Measurements from ENCODE around the gene PCDHA8. TPM values are rescaled to one million over a fixed set of nuclear protein-coding genes. Genes with fewer than 3 reads are reported as not detected.

PCDHA8 gene
- total and polyA plus RNA-seq, 2 of the 8 experiments (the other 6 are each of a cell fraction or from before 2014, with no cell fraction given): 0.14 to 0.52 TPM

DNA sequence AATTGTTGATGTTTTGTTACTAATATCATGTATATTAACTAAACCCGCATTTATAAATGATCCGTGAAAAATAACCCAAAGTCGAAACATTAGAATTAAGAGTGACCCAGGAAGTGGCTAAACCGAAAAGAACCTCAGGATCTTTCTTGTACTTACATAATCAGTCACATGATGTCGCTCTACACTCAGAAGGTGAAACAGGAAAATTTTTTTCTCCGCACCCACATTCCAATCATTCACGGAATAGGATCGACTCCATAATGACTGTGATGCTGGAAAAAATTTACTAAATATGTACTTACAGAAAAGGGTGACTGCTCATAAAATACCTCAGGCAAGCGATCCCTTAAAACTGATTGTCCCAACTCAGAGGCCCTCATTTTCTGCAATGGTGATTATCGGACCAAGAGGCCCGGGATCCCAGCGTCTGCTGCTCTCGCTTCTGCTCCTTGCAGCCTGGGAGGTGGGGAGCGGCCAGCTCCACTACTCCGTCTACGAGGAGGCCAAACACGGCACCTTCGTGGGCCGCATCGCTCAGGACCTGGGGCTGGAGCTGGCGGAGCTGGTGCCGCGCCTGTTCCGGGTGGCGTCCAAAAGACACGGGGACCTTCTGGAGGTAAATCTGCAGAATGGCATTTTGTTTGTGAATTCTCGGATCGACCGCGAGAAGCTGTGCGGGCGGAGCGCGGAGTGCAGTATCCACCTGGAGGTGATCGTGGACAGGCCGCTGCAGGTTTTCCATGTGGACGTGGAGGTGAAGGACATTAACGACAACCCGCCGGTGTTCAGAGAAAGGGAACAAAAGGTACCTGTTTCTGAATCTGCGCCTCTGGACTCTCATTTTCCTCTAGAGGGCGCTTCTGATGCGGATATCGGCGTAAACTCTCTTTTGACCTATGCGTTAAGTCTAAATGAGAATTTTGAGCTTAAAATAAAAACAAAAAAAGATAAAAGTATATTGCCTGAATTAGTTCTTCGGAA lies 34.4 kb downstream of the PCDHA8 start, which contains the start of gene PCDHA12 (continued):
- TF ChIP-seq, protein P1, sequence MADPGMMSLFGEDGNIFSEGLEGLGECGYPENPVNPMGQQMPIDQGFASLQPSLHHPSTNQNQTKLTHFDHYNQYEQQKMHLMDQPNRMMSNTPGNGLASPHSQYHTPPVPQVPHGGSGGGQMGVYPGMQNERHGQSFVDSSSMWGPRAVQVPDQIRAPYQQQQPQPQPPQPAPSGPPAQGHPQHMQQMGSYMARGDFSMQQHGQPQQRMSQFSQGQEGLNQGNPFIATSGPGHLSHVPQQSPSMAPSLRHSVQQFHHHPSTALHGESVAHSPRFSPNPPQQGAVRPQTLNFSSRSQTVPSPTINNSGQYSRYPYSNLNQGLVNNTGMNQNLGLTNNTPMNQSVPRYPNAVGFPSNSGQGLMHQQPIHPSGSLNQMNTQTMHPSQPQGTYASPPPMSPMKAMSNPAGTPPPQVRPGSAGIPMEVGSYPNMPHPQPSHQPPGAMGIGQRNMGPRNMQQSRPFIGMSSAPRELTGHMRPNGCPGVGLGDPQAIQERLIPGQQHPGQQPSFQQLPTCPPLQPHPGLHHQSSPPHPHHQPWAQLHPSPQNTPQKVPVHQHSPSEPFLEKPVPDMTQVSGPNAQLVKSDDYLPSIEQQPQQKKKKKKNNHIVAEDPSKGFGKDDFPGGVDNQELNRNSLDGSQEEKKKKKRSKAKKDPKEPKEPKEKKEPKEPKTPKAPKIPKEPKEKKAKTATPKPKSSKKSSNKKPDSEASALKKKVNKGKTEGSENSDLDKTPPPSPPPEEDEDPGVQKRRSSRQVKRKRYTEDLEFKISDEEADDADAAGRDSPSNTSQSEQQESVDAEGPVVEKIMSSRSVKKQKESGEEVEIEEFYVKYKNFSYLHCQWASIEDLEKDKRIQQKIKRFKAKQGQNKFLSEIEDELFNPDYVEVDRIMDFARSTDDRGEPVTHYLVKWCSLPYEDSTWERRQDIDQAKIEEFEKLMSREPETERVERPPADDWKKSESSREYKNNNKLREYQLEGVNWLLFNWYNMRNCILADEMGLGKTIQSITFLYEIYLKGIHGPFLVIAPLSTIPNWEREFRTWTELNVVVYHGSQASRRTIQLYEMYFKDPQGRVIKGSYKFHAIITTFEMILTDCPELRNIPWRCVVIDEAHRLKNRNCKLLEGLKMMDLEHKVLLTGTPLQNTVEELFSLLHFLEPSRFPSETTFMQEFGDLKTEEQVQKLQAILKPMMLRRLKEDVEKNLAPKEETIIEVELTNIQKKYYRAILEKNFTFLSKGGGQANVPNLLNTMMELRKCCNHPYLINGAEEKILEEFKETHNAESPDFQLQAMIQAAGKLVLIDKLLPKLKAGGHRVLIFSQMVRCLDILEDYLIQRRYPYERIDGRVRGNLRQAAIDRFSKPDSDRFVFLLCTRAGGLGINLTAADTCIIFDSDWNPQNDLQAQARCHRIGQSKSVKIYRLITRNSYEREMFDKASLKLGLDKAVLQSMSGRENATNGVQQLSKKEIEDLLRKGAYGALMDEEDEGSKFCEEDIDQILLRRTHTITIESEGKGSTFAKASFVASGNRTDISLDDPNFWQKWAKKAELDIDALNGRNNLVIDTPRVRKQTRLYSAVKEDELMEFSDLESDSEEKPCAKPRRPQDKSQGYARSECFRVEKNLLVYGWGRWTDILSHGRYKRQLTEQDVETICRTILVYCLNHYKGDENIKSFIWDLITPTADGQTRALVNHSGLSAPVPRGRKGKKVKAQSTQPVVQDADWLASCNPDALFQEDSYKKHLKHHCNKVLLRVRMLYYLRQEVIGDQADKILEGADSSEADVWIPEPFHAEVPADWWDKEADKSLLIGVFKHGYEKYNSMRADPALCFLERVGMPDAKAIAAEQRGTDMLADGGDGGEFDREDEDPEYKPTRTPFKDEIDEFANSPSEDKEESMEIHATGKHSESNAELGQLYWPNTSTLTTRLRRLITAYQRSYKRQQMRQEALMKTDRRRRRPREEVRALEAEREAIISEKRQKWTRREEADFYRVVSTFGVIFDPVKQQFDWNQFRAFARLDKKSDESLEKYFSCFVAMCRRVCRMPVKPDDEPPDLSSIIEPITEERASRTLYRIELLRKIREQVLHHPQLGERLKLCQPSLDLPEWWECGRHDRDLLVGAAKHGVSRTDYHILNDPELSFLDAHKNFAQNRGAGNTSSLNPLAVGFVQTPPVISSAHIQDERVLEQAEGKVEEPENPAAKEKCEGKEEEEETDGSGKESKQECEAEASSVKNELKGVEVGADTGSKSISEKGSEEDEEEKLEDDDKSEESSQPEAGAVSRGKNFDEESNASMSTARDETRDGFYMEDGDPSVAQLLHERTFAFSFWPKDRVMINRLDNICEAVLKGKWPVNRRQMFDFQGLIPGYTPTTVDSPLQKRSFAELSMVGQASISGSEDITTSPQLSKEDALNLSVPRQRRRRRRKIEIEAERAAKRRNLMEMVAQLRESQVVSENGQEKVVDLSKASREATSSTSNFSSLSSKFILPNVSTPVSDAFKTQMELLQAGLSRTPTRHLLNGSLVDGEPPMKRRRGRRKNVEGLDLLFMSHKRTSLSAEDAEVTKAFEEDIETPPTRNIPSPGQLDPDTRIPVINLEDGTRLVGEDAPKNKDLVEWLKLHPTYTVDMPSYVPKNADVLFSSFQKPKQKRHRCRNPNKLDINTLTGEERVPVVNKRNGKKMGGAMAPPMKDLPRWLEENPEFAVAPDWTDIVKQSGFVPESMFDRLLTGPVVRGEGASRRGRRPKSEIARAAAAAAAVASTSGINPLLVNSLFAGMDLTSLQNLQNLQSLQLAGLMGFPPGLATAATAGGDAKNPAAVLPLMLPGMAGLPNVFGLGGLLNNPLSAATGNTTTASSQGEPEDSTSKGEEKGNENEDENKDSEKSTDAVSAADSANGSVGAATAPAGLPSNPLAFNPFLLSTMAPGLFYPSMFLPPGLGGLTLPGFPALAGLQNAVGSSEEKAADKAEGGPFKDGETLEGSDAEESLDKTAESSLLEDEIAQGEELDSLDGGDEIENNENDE (IDR thresholded peaks at IDR 0.05; ENCODE audit: insufficient replicate concordance, low read length): no peak
- TF ChIP-seq CEBPB (IDR thresholded peaks at IDR 0.05; ENCODE audit: low read depth, low read length) (peak; percentile 31; the same call in 1 of the 2 replicates), RAD21 (IDR thresholded peaks at IDR 0.05 in 1 of 2, conservative IDR thresholded peaks at IDR 0.05 in 1 of 2; ENCODE audit: low read depth in 2 of 2, low read length in 2 of 2) (peak; percentile 69 to 73), KDM1A (IDR thresholded peaks at IDR 0.05; ENCODE audit: borderline replicate concordance, low read length) (no peak)
- TF ChIP-seq, protein P2, sequence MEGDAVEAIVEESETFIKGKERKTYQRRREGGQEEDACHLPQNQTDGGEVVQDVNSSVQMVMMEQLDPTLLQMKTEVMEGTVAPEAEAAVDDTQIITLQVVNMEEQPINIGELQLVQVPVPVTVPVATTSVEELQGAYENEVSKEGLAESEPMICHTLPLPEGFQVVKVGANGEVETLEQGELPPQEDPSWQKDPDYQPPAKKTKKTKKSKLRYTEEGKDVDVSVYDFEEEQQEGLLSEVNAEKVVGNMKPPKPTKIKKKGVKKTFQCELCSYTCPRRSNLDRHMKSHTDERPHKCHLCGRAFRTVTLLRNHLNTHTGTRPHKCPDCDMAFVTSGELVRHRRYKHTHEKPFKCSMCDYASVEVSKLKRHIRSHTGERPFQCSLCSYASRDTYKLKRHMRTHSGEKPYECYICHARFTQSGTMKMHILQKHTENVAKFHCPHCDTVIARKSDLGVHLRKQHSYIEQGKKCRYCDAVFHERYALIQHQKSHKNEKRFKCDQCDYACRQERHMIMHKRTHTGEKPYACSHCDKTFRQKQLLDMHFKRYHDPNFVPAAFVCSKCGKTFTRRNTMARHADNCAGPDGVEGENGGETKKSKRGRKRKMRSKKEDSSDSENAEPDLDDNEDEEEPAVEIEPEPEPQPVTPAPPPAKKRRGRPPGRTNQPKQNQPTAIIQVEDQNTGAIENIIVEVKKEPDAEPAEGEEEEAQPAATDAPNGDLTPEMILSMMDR (IDR thresholded peaks at IDR 0.05; ENCODE audit: control extremely low read depth in 1 of 3, insufficient read depth in 1 of 3, low read depth in 1 of 3, low read length in 3 of 3): peak in 2 of 3 experiments; percentile 64 to 69; a peak in 3 of 4 replicates
